GM12873 (cell line): ENCODE results near the gene MROH8.

ENCODE experiments used
- CTCF ChIP-seq: IDR thresholded peaks from 2 replicates; pipeline ENCODE4 v1.5.1; 2012; ENCODE audit warnings: low read depth, mild to moderate bottlenecking, moderate library complexity, low read length, control low read depth; ENCODE audit not compliant: insufficient read depth; ENCODE audit errors: missing control alignments

MROH8 gene

GRCh38 chr20:37178839-37179682 lies at the start of gene MROH8, which contains the start of gene RPN2:
Gene MROH8 (minus strand): TSS chr20:37179548.
Gene RPN2 (plus strand): TSS chr20:37179330. CDS start chr20:37179357, 27 bp downstream.
- no peak for TF ChIP-seq CTCF

- TF ChIP-seq CTCF: no peak
Observed at GRCh38 chr20:37228656-37229055, 49.3 kb upstream of the MROH8 start.

GRCh38 chr20:37228082-37228481 lies 48.7 kb upstream of the MROH8 start:
- TF ChIP-seq CTCF: no peak

- no peak for TF ChIP-seq CTCF
Observed at GRCh38 chr20:37226889-37227288, 47.5 kb upstream of the MROH8 start.

- TF ChIP-seq CTCF: no peak
Observed at GRCh38 chr20:37225146-37225545, 45.8 kb upstream of the MROH8 start.

GRCh38 chr20:37223053-37223452 lies 43.7 kb upstream of the MROH8 start:
- TF ChIP-seq CTCF: no peak

- TF ChIP-seq CTCF: no peak
Observed at GRCh38 chr20:37222086-37222485, 42.7 kb upstream of the MROH8 start.
